ENCODE measurements around the gene ZBTB7A. TPM values are rescaled to one million over a fixed set of nuclear protein-coding genes. Genes with fewer than 3 reads are reported as not detected.

The ZBTB7A gene
- total RNA-seq, 3 donors from 2014 or later, result 29.0 to 38.7 (median 29.8) TPM

DNA sequence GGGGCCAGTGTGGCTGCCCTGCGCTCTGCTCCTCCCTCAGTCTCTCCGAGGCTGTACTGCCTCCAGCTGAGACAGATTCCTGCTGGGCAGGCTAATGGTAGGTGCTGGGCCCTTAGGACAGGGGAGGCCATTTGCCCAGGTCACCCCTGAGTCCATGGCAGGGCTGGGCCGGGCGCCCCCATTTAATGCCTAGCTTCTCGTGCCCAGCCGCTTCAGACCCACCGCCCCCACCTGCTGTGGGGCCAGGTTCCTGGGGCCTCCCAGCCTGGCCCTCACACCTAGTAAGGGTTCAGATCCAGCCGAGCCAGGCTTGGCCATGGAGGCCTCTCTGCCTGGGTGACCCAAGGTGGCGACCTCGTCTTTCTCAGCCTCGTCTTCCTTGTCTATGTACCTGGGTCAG is 41.4 kb downstream of the ZBTB7A start:
- Histone ChIP-seq H3K27ac (no peak overlapping the region), H3K9me3 (no peaks in the 10 kb centered on the region), H3K4me1 (no peaks in the 10 kb centered on the region), H3K27me3 (no peaks in the 10 kb centered on the region), H3K4me3 (no peak overlapping the region), H3K36me3 (no peaks in the 10 kb centered on the region)
- intact Hi-C loops (cut with DNase I; ENCODE audit: low total_unique reads), result no loop called here
- TF ChIP-seq POLR2A (IDR thresholded peaks at IDR 0.05), result no peak
- no peak for TF ChIP-seq POLR2AphosphoS5 (IDR thresholded peaks at IDR 0.05)
- no peak for TF ChIP-seq CTCF (IDR thresholded peaks at IDR 0.05)
- no peak for DNase-seq (ENCODE audit: low spot score in 2 of 2)

GRCh38 chr19:4023600-4024398 is 42.9 kb downstream of the ZBTB7A start:
- Histone ChIP-seq H3K27me3 (no peaks in the 10 kb centered on the region), H3K27ac (peak overlapping the region in 1 of 2 donors; percentile 45), H3K36me3 (no peaks in the 10 kb centered on the region), H3K4me1 (no peaks in the 10 kb centered on the region), H3K4me3 (no peak overlapping the region), H3K9me3 (no peaks in the 10 kb centered on the region)
- intact Hi-C loops (cut with DNase I; ENCODE audit: low total_unique reads), result no loop called here
- TF ChIP-seq POLR2A (IDR thresholded peaks at IDR 0.05) (no peak), CTCF (IDR thresholded peaks at IDR 0.05) (no peak), POLR2AphosphoS5 (IDR thresholded peaks at IDR 0.05) (no peak)
- DNase-seq (ENCODE audit: low spot score in 2 of 2), result no peak

DNA sequence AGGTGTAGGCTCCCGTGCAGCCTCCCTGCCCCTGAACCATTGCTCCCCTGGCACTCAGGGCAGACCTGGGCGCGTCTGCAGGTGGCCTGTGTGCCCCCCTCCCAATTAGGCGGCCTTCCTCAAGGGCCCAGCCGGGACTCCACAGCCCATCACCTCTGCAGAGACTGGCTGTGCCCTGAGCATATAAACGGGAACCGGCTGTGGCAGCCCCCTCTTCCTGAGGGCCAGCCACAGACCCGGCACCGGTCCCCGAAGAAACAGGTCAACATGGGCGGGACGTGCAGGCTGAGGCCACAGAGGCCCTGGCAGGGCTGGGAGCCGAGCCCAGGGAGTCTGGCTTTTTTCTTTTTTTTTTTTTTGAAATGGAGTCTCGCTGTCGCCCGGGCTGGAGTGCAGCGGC is 47.1 kb downstream of the ZBTB7A start:
- H3K4me3 ChIP-seq, result no peak overlapping the region
- intact Hi-C loops (cut with DNase I; ENCODE audit: low total_unique reads), result no loop called here
- no peaks in the 10 kb centered on the region for H3K36me3 ChIP-seq
- no peak for TF ChIP-seq POLR2A (IDR thresholded peaks at IDR 0.05)
- TF ChIP-seq POLR2AphosphoS5 (IDR thresholded peaks at IDR 0.05), result no peak
- no peak for TF ChIP-seq CTCF (IDR thresholded peaks at IDR 0.05)
- no peak for DNase-seq (ENCODE audit: low spot score in 2 of 2)
- H3K27me3 ChIP-seq, result no peaks in the 10 kb centered on the region
- H3K27ac ChIP-seq, result no peak overlapping the region
- H3K9me3 ChIP-seq, result no peaks in the 10 kb centered on the region
- peaks cover 8 to 11% of the 10 kb centered on the region in 2 donors for H3K4me1 ChIP-seq

- Histone ChIP-seq H3K4me3 (no peak overlapping the region), H3K36me3 (no peaks in the 10 kb centered on the region), H3K27me3 (no peaks in the 10 kb centered on the region), H3K4me1 (peaks cover 8 to 17% of the 10 kb centered on the region in 2 donors), H3K9me3 (no peaks in the 10 kb centered on the region), H3K27ac (no peak overlapping the region)
- intact Hi-C loops (cut with DNase I; ENCODE audit: low total_unique reads), result no loop called here
- DNase-seq (ENCODE audit: low spot score in 2 of 2), result no peak
- no peak for TF ChIP-seq POLR2AphosphoS5 (IDR thresholded peaks at IDR 0.05)
- TF ChIP-seq CTCF (IDR thresholded peaks at IDR 0.05), result no peak
- no peak for TF ChIP-seq POLR2A (IDR thresholded peaks at IDR 0.05)
These were observed 47.8 kb downstream of the ZBTB7A start for GRCh38 chr19:4018775-4019504.

DNA sequence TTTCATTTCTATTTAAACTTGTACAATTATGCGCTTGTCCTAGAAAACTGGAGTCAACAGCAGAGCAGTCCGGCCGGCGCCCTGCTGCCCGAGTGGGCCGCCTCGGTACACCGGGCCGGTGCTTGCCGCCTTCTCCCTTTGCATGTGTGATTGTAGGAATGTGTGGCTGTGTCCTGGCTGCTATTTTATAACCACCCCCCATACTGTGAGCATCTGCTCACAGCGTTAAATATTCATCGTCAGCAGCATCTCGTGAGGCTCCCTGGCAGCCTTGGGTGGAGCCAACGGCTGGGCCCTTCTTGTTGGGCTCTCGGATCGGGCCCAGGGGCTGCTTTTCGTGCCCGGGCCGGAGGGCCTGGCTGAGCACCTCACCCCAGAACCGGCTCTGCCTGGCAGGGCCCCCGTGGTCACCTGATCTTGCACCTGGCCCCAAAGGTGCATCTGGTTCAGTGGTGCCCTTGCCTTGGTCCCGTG is 48.5 kb downstream of the ZBTB7A start:
- DNase-seq (ENCODE audit: low spot score in 2 of 2), result no peak
- no peaks in the 10 kb centered on the region for H3K36me3 ChIP-seq
- no peak overlapping the region for H3K27ac ChIP-seq
- H3K9me3 ChIP-seq, result no peaks in the 10 kb centered on the region
- H3K27me3 ChIP-seq, result no peaks in the 10 kb centered on the region
- H3K4me1 ChIP-seq, result peaks cover 8 to 20% of the 10 kb centered on the region in 2 donors
- TF ChIP-seq POLR2AphosphoS5 (IDR thresholded peaks at IDR 0.05), result no peak
- TF ChIP-seq POLR2A (IDR thresholded peaks at IDR 0.05), result no peak
- TF ChIP-seq CTCF (IDR thresholded peaks at IDR 0.05), result no peak
- intact Hi-C loops (cut with DNase I; ENCODE audit: low total_unique reads), result no loop called here
- H3K4me3 ChIP-seq, result no peak overlapping the region
